Cardiac septum (tissue), 1 donor: ENCODE data around the gene ADAM30. TPM values are rescaled to one million over a fixed set of nuclear protein-coding genes. Genes with fewer than 3 reads are reported as not detected.

ENCODE experiments used
- total RNA-seq: library from RNA; stranded (reverse); fragmentation: NEBNext Ultra II Directional; extraction: Animal tissue kit (Norgen Biotek cat#: 25700); gene quantifications from one replicate; pipeline ENCODE4 v1.2.1, GENCODE V29; 2021
- donor health status: DM: no; HTN: no; CAD: no.

ADAM30 gene
- total RNA-seq, 1 donor from 2014 or later, result 0.11 TPM

Other genes starting within 250 kb of the ADAM30 start
- 15.1 TPM for gene ZNF697, start 248.2 kb downstream of the ADAM30 start, total RNA-seq
- gene PHGDH, start 184.6 kb downstream of the ADAM30 start, total RNA-seq, result 7.4 TPM
- gene HMGCS2, start 127.6 kb downstream of the ADAM30 start, total RNA-seq, result 0.38 TPM
- not detected for gene REG4, start 85.1 kb downstream of the ADAM30 start, total RNA-seq
- gene NOTCH2, start 173.1 kb upstream of the ADAM30 start, total RNA-seq, result 34.8 TPM